ENCODE measurements around the gene PLCH1. TPM values are rescaled to one million over a fixed set of nuclear protein-coding genes. Genes with fewer than 3 reads are reported as not detected.

Gene PLCH1
- total and polyA plus RNA-seq, 2 of the 13 experiments (the other 11 are each of a cell fraction or from before 2014, with no cell fraction given), result 2.0 to 3.0 TPM

- Histone ChIP-seq H2AFZ (ENCODE audit: low read length) (no peak overlapping the region), H3K4me2 (ENCODE audit: low read depth, low read length) (no peak overlapping the region), H3K9me3 (ENCODE audit: low read length) (no peaks in the 10 kb centered on the region), H4K20me1 (ENCODE audit: insufficient read depth, low read length) (no peaks in the 10 kb centered on the region), H3K27me3 (ENCODE audit: control insufficient read depth in 1 of 2, insufficient read depth in 2 of 2, low read length in 2 of 2) (no peaks in the 10 kb centered on the region), H3K4me3 (replicated peaks in 1 of 3; ENCODE audit: insufficient read depth in 1 of 3, low read depth in 2 of 3, low read length in 3 of 3) (no peak overlapping the region), H3K36me3 (replicated peaks in 1 of 2; ENCODE audit: control insufficient read depth in 1 of 2, insufficient read depth in 2 of 2, low read length in 2 of 2) (no peaks in the 10 kb centered on the region), H3K4me1 (ENCODE audit: insufficient read depth, low read length) (no peaks in the 10 kb centered on the region), H3K27ac (ENCODE audit: extremely low read length, insufficient read depth, low read length) (no peak overlapping the region), H3K9ac (ENCODE audit: insufficient read depth, low read depth, low read length) (no peak overlapping the region), H3K79me2 (ENCODE audit: insufficient read depth, low read length) (no peaks in the 10 kb centered on the region)
- ATAC-seq (no peak), FAIRE-seq (no peak), DNase-seq (ENCODE audit: low spot score) (no peak)
- CTCF ChIA-PET (ENCODE audit: low intra/inter-chr PET ratio, low total read pairs), result no interaction called here
- TF ChIP-seq, protein P1, sequence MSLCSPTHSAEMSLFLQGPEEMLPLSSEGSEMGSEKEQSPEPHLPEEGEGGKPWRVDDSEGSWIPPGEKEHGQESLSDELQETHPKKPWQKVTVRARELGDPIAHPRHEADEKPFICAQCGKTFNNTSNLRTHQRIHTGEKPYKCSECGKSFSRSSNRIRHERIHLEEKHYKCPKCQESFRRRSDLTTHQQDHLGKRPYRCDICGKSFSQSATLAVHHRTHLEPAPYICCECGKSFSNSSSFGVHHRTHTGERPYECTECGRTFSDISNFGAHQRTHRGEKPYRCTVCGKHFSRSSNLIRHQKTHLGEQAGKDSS (CRISPR knock-in tag; IDR thresholded peaks at IDR 0.05; ENCODE audit: borderline replicate concordance, low read depth), result no peak
- TF ChIP-seq, protein P2, sequence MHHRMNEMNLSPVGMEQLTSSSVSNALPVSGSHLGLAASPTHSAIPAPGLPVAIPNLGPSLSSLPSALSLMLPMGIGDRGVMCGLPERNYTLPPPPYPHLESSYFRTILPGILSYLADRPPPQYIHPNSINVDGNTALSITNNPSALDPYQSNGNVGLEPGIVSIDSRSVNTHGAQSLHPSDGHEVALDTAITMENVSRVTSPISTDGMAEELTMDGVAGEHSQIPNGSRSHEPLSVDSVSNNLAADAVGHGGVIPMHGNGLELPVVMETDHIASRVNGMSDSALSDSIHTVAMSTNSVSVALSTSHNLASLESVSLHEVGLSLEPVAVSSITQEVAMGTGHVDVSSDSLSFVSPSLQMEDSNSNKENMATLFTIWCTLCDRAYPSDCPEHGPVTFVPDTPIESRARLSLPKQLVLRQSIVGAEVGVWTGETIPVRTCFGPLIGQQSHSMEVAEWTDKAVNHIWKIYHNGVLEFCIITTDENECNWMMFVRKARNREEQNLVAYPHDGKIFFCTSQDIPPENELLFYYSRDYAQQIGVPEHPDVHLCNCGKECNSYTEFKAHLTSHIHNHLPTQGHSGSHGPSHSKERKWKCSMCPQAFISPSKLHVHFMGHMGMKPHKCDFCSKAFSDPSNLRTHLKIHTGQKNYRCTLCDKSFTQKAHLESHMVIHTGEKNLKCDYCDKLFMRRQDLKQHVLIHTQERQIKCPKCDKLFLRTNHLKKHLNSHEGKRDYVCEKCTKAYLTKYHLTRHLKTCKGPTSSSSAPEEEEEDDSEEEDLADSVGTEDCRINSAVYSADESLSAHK (CRISPR knock-in tag; IDR thresholded peaks at IDR 0.05; ENCODE audit: borderline replicate concordance), result no peak
- no peak for TF ChIP-seq ZKSCAN5 (CRISPR knock-in tag; IDR thresholded peaks at IDR 0.05)
- no peak for TF ChIP-seq SP4 (CRISPR knock-in tag; IDR thresholded peaks at IDR 0.05)
- TF ChIP-seq, protein P3, sequence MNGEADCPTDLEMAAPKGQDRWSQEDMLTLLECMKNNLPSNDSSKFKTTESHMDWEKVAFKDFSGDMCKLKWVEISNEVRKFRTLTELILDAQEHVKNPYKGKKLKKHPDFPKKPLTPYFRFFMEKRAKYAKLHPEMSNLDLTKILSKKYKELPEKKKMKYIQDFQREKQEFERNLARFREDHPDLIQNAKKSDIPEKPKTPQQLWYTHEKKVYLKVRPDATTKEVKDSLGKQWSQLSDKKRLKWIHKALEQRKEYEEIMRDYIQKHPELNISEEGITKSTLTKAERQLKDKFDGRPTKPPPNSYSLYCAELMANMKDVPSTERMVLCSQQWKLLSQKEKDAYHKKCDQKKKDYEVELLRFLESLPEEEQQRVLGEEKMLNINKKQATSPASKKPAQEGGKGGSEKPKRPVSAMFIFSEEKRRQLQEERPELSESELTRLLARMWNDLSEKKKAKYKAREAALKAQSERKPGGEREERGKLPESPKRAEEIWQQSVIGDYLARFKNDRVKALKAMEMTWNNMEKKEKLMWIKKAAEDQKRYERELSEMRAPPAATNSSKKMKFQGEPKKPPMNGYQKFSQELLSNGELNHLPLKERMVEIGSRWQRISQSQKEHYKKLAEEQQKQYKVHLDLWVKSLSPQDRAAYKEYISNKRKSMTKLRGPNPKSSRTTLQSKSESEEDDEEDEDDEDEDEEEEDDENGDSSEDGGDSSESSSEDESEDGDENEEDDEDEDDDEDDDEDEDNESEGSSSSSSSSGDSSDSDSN (CRISPR knock-in tag; IDR thresholded peaks at IDR 0.05), result no peak
- TF ChIP-seq, protein P4, sequence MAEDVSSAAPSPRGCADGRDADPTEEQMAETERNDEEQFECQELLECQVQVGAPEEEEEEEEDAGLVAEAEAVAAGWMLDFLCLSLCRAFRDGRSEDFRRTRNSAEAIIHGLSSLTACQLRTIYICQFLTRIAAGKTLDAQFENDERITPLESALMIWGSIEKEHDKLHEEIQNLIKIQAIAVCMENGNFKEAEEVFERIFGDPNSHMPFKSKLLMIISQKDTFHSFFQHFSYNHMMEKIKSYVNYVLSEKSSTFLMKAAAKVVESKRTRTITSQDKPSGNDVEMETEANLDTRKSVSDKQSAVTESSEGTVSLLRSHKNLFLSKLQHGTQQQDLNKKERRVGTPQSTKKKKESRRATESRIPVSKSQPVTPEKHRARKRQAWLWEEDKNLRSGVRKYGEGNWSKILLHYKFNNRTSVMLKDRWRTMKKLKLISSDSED (CRISPR knock-in tag; IDR thresholded peaks at IDR 0.05), result no peak
- TF ChIP-seq ETV5 (CRISPR knock-in tag; IDR thresholded peaks at IDR 0.05; ENCODE audit: borderline replicate concordance), result no peak
- TF ChIP-seq RBM39 (IDR thresholded peaks at IDR 0.05; ENCODE audit: low read depth, low read length, poor library complexity, severe bottlenecking), result no peak
- TF ChIP-seq, protein P5, sequence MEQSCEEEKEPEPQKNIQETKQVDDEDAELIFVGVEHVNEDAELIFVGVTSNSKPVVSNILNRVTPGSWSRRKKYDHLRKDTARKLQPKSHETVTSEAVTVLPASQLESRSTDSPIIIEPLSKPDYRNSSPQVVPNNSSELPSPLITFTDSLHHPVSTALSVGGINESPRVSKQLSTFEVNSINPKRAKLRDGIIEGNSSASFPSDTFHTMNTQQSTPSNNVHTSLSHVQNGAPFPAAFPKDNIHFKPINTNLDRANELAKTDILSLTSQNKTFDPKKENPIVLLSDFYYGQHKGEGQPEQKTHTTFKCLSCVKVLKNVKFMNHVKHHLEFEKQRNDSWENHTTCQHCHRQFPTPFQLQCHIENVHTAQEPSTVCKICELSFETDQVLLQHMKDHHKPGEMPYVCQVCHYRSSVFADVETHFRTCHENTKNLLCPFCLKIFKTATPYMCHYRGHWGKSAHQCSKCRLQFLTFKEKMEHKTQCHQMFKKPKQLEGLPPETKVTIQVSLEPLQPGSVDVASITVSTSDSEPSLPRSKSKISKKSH (CRISPR knock-in tag; IDR thresholded peaks at IDR 0.05; ENCODE audit: borderline replicate concordance), result no peak
- no peak for TF ChIP-seq FOXK2 (IDR thresholded peaks at IDR 0.05)
- no peak for TF ChIP-seq FOXP4 (CRISPR knock-in tag; IDR thresholded peaks at IDR 0.05)
- TF ChIP-seq STAG1 (CRISPR knock-in tag; IDR thresholded peaks at IDR 0.05), result no peak
- no peak for TF ChIP-seq SAFB2 (CRISPR knock-in tag; IDR thresholded peaks at IDR 0.05; ENCODE audit: borderline replicate concordance, low read depth)
- no peak for TF ChIP-seq U2AF1 (optimal IDR thresholded peaks at IDR 0.05; ENCODE audit: low read depth, low read length)
- intact Hi-C loops (cut with micrococcal nuclease; ENCODE audit: unreplicated experiment), result no loop called here
- WGBS (ENCODE audit: low lambda C conversion rate), result 3% methylated on average over 2 of the region's 2 CpGs
- BruUV-seq (replicated peaks), result no TSS peak
- POLR2A ChIA-PET, result no interaction called here
- in situ Hi-C loops (cut with HindIII; ENCODE audit: extremely low pct_ligation_motif_present, low pct_unique_long_range_greater_than_20kb), result no loop called here
These were observed 367.8 kb downstream of the PLCH1 start for GRCh38 chr3:155377071-155377470.

Data from HepG2 (cell line).